ENCODE data around the gene SYNJ2.

Gene SYNJ2

DNA sequence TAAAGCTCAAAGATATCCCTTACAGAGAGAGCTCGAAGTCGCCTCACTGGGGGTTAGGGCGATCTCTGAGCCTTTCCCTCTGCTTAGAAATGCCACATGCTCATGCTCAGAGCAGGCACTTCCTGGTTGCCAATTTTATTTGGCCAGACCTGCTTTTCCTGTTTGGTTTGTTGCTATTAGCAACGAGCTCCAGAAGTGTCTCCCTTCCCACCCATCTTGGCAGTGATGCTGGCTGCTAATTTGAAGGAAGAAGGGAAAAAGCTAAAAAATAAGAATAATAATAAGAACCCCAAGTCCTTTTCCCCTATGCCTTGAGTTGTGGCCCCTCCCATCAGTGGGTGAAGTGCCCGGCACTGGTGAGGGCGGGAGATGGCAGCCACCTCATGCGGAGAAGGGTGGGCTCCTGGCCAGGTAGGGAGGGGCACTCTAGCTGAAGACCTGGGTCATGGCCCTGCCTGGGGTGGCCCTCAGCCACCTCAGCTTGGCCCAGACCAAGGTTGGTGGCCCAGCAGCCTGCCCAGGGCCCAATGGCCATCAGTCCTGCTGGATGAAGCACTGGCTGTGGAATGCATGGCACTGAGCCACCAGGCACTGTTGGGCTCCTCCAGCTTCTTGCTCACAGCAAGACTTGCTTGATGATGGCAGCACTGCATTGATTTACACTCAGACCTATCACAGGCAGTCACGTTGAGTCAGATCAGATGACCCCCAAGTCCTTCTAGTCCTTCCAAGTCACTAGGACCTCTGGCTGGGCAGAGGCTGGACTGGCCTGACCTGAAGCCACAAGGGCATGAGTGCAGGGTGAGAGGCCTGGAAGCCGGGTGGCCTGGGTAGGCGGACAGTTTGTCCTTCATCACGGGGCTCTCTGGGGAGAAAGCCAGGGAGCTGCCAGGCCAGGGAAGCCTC lies 79.0 kb downstream of the SYNJ2 start:
- peak; percentile 95 for DNase-seq (ENCODE audit: low read depth)

DNA sequence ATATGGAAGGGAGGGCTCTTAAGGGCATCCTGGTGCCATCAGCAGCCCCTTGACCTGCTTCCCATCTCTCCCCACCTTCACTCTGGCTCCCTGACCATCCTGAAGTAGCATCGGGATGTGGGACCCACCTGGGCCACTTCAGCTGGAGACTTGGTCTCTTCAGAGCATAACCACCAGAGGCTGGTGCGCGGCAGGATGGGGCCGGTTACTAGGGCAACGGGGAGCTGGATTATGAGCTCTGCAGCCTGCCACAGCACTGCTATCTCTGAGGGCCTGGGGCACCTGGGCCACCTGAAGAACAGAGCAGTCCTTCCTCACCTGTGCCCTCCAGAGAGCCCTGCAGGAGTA lies 79.7 kb downstream of the SYNJ2 start:
- DNase-seq (ENCODE audit: low read depth) = no peak

DNA sequence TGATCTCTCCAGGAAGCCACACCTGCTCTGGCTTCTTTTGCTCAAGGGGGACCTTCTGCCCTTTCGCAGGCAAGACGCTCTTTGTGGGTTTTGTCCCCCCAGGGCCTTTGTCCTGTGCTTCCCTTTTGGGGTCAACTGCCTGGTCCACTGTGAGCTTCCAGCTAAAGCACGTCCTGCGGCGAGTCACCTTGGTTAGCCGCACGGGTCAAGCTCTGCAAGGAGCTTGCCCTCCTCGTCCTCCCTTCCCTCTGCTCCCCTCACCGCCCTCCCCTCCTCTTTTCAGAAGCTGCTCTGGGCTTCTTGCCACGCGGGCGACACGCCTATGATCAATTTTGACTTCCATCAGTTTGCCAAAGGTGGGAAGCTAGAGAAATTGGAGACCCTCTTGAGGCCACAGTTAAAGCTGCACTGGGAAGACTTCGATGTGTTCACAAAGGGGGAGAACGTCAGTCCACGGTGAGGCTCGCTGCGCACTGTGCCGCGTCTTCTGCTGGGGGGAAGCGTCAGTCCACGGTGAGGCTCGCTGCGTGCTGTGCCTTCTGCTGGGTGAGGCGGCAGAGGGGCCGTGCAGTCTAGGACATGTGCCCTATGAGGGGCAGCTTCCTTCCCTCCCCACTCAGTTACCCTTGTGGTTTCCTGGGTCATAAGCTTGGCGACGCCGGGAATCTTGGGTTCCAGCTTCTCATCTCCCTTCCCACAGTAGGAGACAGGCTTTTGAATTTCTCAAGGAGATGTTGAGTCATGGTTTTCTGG lies 80.2 kb downstream of the SYNJ2 start:
- DNase-seq (ENCODE audit: low read depth) = no peak

DNA sequence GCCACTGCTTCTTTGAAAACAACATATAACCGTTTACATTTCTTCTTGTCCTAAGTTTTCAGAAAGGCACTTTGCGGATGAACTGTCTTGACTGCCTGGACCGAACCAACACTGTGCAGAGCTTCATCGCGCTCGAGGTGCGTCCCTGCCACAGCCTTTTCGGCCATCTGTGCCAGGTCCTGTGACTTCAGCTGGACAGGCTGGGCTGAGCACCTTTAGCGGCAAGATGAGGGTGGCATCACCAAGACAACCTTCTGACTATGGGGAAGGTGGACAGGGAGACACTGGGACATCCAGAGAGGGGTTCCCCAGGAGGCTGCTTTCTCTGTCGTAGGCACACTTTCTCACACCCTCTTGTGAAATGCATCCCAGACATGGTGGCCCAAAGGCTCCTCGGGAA lies 82.1 kb downstream of the SYNJ2 start:
- DNase-seq (ENCODE audit: low read depth) = no peak

DNA sequence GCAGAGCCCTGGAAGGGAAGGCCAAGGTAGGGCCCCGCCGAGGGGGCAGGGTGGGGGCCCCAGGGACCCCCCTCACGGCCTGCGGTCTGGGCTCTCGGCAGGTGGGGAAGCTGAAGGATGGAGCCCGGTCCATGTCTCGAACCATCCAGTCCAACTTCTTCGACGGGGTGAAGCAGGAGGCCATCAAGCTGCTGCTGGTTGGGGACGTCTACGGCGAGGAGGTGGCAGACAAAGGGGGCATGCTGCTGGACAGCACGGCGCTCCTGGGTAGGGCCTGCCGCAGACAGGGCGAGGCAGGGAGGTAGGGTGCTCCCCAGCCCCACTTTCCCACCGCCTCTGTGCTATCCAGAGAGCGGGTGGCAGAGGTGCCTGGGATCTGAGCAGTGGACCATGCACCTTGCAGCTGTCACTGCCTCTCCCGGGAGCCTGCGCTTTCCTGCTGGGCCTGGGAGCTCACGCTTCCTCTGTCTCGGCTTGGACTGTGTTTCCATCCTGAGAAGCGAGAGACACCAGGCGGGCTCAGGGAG lies 83.1 kb downstream of the SYNJ2 start:
- DNase-seq (ENCODE audit: low read depth) = no peak

DNA sequence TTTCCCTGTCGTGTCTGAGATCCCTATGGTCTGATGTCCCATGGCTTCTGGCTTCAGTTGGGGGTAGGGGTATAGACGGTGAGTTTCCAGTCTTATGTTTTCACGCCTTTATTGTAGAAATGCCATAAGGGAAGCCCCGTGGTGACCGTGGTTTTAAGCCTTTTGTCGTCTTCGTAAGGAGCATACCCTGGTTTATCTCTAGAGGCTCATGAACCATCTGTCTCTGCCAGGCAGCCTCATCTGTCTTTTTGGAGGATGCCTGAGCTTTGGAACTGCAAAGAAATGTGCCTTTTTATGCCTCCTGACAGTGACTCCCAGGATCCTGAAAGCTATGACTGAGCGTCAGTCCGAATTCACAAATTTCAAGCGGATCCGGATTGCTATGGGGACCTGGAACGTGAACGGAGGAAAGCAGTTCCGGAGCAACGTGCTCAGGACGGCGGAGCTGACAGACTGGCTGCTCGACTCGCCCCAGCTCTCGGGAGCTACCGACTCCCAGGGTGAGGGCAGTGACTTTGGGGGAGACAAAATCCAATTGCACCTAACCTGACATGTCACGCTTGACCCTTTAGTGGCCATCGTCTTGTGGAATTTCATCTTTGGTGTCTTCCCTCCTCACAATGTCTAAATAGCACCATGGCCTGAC lies 84.6 kb downstream of the SYNJ2 start:
- no peak for DNase-seq (ENCODE audit: low read depth)

DNA sequence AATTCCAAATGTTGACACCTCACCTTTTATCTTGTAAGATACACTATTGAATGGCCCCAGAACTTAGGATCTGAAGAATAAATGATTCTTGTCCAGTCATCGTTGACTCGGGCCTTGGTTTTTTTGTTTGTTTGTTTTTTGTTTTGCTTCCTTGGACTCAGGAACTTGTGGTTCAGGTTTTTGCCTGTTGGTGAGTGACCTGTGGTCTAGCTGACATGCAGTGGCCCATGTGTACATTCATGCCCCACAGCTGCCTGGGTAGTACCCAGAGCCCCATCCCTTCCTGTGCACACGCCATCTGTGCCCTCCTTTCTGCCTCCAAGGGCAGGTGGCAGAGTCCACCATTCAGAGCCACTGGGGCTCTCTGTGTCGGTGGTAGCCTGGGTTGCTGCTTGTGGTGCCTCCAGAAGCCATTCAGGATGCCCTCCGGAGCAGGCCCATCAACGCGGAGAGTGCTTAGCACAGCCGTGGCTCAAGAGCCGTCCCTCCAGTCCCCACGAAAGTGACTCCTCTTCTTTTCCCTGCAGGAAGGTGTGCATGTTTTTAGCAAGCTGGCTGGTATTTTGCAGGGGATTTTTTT lies 85.9 kb downstream of the SYNJ2 start:
- DNase-seq (ENCODE audit: low read depth) = no peak

DNA sequence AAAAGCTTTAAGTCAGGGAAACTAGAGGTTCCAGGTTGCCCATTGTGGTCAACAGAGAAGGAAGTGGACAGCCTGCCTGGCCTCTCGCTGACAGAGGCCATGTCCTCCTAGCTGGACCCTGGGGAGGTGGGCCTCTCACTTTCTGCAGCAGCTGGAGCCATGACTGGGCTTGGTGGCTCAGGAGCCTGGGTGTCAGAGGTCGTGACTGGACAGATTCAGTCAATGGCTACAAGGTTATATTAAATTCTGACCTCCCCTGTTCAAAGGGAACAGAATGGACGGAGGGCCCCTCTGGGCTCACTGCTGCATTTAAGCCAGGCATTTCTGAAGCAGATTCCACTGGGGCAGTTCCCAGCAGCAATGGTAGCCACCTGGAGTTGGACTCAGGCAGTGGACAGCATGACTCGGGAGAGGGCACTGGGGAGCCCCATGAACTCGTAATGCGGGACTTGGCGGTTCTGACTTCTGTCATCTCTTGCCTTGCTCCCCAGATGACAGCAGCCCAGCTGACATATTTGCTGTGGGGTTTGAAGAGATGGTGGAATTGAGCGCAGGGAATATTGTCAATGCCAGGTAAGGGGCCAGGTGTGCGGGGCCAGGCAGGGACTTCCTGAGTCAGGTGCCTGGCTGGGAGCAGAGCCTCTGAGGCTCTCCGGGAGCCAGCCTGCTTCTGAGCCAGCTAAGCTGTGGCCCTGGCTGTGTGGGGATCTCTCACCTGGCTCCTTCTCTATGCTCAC lies 86.7 kb downstream of the SYNJ2 start:
- DNase-seq (ENCODE audit: low read depth) = no peak

DNA sequence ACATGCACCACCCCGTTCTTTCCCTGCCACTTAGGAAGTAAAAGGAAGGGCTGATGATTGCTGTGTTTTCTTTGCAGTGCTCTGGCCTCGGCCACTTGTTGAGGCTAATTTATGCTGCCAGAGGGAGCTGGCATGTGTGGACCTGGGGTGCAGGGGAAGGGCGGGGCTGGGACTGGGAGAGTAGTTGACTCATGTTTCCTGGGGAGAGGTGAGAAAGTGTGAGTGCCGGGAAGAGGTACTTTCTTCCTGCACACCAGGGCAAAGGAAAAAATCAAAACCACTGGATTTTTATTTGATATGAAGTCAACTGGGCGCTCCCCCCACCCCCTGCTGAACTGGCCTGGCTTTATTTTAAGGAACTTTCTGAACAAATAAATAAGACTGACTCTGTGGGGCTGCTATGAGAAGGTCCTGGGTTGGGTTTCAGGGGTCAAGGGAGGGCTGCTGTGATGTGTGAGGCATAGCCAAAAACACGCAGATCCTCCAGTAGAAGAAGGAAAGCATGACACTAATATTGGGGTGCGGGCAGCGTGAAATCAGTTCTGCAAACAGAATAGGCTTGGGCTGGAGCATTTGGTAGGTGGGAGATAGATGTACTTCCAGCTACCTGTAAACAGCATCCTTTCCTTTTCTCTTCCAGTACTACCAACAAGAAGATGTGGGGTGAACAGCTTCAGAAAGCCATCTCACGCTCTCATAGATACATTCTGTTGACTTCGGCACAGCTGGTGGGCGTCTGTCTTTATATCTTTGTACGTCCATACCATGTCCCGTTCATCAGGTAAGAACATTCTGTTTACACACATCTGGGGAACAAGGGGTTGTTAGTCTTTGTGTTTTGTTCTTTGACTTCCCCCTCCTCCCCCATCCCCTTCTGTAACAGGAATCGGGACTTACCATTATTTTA lies 87.5 kb downstream of the SYNJ2 start:
- DNase-seq (ENCODE audit: low read depth) = no peak

DNA sequence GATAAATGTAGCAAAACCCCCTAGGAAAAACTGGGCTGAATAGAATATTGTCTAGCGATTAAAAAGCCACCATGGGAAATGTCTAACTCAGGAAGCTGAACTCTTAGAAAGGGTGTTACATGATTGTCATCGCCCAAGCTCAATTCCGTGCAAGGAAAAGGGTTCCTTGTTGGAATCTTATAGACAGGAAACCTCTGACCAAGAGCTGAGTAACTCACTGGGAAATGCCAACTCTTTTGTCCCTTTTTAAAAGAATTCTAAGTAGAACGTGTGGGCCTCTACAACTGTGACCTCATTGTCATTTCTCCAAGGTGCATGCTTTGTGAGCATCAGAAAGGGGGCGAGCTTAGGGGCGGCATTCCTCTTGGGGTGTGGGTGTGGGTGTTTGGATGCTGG lies 88.1 kb downstream of the SYNJ2 start:
- no peak for DNase-seq (ENCODE audit: low read depth)

DNA sequence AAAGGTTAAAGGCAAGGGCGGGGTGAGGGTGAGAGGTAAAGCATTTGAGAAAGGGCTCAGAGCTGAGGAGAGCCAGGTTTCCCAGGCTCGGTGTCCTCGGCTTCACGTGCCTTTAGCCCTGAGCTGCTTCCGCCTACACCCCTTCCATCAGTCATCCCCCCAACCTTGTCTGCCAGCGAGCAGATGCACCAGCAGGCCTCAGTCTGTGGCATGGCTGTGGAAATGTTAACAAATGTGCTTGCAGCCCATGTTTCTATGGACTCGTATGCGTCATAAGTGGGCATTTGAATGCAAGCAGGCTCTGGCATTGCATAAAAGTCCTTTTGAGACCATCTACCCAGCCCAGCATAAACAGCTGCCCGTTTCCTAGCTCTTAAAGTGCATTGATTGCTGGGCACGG lies 88.8 kb downstream of the SYNJ2 start:
- DNase-seq (ENCODE audit: low read depth) = no peak

DNA sequence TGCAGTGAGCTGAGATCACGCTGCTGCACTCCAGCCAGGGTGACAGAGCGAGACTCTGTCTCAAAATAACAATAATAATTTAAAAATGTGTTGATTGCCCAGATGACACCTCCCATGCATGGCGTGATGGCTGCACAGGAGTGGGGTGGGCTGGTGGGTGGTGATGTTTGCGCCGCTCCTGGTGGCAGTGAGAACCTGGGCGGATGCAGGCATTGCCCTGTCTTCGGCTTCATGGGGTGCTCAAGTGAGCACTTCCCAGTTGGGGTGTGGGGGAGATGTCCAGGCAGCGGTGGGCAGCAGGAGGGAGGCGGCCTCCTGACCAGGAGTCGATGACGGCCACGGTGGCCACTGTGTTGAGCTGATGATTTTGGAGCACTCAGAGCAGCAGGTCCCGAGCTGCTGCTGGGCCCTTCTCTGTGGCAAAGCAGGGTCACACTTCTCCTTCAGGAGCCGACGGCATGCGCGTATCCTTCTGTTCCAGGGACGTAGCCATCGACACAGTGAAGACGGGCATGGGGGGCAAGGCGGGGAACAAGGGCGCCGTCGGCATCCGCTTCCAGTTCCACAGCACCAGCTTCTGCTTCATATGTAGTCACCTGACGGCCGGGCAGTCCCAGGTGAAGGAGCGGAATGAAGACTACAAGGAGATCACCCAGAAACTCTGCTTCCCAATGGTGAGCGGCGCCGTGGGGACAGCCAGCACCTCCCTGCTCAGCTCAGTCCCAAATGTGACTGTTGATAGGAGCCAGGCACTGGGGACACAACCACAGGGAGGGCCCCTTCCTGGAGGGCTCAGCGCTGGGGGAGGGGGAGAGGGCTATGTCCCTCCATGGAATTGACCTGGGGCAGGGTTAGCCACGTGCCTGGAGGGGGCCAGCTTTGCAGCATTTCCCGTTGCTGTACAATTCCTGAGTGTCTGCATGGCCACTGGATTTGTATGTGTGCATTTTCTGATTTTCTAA lies 89.7 kb downstream of the SYNJ2 start:
- no peak for DNase-seq (ENCODE audit: low read depth)

DNA sequence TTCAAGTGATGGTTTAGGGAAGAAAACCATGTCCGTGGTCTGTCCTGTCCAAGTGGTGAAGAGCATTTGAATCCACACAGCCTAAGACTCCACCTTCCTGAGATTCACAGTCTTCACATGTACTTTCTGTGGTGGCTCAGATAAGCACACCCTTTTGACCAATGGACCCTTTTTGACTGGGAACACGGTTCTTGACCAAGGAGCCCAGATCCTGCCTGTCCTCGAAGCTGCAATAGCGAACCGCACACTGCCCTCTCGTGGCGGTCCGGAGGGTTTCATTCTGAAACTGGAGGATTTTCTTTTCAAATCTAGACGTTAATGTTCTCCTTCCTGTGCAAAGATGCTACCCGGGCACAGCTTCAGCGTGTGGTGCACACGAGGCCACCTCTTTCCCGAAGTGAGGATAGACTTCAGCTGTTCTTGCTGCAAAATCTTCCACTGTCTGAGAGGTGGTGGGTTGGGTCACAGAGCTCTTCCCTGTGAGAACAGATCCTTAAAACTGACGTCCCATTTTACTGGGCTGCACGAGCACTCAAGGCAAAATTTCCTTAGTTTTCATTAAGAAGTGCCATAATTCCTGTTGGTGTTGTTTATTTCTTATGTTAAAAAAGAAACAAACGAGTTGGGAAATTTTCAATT lies 90.5 kb downstream of the SYNJ2 start:
- peak; percentile 42 for DNase-seq (ENCODE audit: low read depth)

DNA sequence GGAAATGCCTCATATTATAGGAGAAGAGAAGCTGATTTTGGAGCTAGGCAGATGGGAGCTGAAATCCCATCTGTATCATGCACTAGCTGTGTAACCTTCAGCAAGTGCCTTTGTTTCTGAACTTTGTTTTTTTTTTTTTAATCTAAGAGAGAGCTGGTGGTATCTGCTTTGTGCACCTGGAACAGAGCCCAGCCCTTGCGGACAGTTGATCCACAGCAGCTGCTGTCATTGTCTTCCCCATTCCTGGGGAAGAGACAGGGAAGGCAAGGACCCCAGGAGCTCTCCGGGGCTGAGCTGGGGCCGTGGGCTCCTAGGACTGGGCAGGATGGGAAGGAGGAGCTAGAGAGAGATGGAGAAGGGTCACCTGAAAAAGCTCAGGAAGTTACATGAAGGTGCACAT lies 92.1 kb downstream of the SYNJ2 start:
- DNase-seq (ENCODE audit: low read depth) = no peak

DNA sequence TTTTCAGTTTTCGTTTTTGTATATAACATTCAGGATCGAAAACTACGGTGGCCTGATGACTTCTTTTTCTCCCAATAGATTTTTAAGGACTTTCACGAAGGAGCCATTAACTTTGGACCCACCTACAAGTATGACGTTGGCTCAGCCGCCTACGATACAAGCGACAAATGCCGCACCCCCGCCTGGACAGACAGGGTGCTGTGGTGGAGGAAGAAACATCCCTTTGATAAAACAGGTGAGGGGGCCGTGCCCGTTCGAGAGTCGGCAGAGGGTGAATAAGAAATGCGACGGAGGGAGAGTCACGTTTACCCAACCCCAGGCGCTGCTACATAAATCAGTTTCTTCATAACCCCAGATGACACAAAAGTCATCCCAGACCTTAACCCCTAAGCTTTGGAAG lies 94.9 kb downstream of the SYNJ2 start:
- DNase-seq (ENCODE audit: low read depth) = no peak

DNA sequence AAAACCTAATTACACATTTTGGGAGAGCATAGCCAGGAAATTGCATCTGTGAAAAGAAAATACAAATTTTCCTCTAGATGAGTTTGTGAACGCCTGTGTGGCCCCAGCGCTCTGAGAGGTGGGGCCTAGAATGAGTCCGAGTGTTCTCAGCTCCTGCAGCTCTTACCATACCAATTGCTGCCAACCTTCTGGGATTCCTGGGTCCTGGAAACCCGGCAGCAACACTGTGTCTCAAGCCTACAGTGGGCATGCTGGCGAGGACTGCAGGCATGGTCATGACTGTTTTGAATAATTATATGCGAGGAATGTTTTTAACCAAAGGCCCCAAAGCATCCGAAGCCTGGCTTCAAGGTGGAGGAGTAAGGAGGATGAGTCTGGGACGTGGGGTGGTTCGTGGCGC lies 96.0 kb downstream of the SYNJ2 start:
- DNase-seq (ENCODE audit: low read depth) = no peak

DNA sequence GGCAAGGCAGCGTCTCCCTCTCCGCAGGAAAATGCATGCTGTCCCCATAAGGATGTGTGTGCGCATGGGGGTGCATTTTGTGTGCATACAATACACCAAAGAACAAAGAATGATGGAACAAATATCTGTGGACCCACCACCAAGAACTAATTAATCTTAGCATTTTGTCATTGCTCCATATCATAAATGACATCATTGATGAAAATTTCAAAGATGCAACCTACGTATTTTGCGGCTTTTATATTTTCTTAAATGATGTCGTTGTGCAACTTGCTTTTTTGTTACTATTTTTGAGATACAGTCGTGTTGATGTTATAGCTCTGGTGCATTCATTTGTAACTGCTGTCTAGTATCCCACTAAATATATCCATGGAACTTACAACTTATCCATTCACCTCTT lies 96.7 kb downstream of the SYNJ2 start:
- no peak for DNase-seq (ENCODE audit: low read depth)

DNA sequence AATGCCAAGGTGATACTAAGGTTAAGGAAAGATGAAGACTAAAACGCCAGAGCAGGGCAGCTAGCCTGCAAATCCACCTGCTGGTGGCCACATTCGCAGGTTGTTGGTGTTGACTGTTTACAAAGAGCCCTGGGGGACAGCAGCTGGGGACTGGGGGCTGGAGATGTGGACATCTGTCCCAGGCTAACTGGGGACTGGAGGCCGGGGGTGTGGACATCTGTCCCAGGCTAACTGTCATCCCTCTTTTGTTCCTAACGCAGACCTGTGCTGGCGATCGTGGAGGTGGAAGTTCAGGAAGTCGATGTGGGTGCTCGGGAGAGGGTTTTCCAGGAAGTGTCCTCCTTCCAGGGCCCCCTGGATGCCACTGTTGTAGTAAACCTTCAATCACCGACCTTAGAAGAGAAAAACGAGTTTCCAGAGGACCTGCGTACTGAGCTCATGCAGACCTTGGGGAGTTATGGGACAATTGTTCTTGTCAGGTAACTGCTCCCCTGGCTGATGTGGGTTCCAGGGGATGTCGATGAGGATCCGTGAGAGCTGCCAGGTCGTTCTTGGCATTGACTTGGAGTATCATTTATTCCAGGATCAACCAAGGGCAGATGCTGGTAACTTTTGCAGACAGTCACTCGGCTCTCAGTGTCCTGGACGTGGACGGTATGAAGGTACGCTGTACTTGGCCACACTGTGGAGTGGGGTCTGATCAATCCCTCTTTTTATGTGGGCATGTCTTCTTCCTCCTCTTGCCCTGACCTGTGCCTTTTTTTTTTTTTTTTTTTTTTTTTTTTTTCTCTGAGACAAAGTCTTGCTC lies 99.4 kb downstream of the SYNJ2 start:
- no peak for DNase-seq (ENCODE audit: low read depth)
